Measurements from ENCODE around the gene DLGAP1. TPM values are rescaled to one million over a fixed set of nuclear protein-coding genes. Genes with fewer than 3 reads are reported as not detected.

DLGAP1 gene
- total and polyA plus RNA-seq, 2 experiments from 2014 or later: 17.0 to 48.5 TPM

DNA sequence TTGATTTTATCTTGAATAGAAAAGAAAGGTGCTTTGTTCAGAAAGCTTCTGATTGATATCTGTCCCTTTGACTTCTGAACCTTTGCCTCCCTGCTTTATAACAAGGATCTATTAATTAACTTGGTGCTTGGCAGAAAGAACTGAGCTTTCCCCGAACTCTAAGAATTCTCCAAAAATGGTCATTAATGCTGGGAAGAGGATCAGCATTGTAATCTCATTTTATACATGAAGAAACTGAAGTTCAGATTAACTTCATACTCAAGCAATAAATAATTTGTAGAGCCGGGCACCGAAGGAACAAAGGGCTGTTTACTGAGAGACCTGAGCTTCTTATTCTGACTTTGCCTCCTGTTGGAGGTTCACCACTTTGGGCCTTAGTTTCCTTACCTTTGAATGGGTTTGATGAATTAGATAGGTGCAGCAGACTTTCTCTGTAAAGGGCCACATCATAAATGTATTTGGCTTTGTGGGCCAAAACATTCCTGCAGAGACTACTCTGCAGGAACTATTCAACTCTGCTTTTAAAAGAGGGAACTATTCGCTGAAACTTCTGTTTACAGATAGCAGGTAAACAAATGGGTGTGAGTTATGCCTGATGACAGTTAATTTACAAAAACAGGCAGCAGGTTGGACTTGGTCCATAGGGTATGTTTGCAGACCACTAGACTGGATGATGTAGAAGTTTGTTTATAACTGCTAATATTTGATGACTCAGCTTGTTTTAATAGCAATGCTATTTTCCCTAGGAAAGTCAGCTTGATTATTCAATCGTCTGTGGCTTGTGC, 732.3 kb downstream of the DLGAP1 start (continued):
- no peak for TF ChIP-seq ZNF331 (CRISPR knock-in tag; IDR thresholded peaks at IDR 0.05; ENCODE audit: low read depth)
- TF ChIP-seq JUNB (IDR thresholded peaks at IDR 0.05; ENCODE audit: unreplicated experiment): no peak
- no peak for TF ChIP-seq STAT1 (IDR thresholded peaks at IDR 0.05; ENCODE audit: unreplicated experiment)
- TF ChIP-seq, protein P1, sequence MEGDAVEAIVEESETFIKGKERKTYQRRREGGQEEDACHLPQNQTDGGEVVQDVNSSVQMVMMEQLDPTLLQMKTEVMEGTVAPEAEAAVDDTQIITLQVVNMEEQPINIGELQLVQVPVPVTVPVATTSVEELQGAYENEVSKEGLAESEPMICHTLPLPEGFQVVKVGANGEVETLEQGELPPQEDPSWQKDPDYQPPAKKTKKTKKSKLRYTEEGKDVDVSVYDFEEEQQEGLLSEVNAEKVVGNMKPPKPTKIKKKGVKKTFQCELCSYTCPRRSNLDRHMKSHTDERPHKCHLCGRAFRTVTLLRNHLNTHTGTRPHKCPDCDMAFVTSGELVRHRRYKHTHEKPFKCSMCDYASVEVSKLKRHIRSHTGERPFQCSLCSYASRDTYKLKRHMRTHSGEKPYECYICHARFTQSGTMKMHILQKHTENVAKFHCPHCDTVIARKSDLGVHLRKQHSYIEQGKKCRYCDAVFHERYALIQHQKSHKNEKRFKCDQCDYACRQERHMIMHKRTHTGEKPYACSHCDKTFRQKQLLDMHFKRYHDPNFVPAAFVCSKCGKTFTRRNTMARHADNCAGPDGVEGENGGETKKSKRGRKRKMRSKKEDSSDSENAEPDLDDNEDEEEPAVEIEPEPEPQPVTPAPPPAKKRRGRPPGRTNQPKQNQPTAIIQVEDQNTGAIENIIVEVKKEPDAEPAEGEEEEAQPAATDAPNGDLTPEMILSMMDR (conservative IDR thresholded peaks at IDR 0.05; ENCODE audit: low read depth in 2 of 2): no peak
- no peak for TF ChIP-seq ZNF114 (CRISPR knock-in tag; IDR thresholded peaks at IDR 0.05)
- TF ChIP-seq, protein P2, sequence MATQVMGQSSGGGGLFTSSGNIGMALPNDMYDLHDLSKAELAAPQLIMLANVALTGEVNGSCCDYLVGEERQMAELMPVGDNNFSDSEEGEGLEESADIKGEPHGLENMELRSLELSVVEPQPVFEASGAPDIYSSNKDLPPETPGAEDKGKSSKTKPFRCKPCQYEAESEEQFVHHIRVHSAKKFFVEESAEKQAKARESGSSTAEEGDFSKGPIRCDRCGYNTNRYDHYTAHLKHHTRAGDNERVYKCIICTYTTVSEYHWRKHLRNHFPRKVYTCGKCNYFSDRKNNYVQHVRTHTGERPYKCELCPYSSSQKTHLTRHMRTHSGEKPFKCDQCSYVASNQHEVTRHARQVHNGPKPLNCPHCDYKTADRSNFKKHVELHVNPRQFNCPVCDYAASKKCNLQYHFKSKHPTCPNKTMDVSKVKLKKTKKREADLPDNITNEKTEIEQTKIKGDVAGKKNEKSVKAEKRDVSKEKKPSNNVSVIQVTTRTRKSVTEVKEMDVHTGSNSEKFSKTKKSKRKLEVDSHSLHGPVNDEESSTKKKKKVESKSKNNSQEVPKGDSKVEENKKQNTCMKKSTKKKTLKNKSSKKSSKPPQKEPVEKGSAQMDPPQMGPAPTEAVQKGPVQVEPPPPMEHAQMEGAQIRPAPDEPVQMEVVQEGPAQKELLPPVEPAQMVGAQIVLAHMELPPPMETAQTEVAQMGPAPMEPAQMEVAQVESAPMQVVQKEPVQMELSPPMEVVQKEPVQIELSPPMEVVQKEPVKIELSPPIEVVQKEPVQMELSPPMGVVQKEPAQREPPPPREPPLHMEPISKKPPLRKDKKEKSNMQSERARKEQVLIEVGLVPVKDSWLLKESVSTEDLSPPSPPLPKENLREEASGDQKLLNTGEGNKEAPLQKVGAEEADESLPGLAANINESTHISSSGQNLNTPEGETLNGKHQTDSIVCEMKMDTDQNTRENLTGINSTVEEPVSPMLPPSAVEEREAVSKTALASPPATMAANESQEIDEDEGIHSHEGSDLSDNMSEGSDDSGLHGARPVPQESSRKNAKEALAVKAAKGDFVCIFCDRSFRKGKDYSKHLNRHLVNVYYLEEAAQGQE (IDR thresholded peaks at IDR 0.05; ENCODE audit: unreplicated experiment): no peak
- TF ChIP-seq NANOG (IDR thresholded peaks at IDR 0.05; ENCODE audit: borderline replicate concordance): no peak

DNA sequence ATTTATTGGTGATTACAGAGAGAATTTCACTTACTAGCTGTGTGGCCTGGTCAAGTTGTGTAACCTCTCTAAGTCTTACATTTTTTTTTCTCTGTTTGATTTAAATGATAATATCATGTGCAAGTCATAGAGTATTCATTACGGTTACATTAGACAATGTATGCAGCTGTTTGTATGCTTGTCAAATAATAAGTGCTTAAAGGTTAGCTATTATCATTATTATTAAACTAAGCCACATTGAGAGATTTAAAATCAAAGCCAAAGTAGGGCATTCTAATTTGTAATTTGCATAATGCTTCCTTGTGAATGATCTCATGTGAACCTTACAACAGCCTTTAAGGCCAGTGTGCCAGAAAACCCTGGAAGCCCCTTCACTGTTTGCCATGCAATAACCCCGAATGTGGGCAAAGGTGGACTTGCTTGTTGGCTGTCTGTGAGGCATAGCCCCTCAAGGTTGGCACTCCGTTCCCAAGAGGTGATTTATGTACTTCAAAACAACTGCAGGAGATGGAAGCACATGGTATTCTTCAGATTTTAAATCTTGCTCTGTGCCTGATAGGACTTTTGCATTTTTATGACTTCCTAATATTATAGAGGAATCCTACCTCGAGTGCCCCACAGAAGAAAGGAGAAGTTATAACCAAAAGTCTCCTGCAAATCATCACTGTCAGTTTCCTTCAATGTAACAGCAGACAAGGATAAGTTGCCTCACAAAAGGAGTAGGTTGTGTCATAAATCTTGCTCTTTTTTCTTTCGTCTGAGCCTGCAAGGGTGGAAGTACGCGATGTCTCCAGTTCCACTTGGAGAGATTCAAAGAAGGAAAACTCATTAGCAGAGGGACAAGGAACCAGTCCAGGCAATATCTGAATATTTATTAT, 733.1 kb downstream of the DLGAP1 start:
- Histone ChIP-seq H3K4me3 (no peak overlapping the region), H3K27ac (ENCODE audit: low read depth) (no peak overlapping the region), H3K27me3 (ENCODE audit: insufficient read depth) (no peaks in the 10 kb centered on the region), H3K9me2 (ENCODE audit: insufficient read depth) (no peaks in the 10 kb centered on the region), H3K36me3 (ENCODE audit: insufficient read depth) (no peaks in the 10 kb centered on the region), H3K4me1 (ENCODE audit: insufficient read depth) (peaks cover 27% of the 10 kb centered on the region), H4K20me1 (replicated peaks; ENCODE audit: insufficient read depth) (no peaks in the 10 kb centered on the region), H2AFZ (no peak overlapping the region), H3K79me2 (replicated peaks; ENCODE audit: insufficient read depth) (no peaks in the 10 kb centered on the region), H3F3A (replicated peaks; ENCODE audit: low read depth) (no peaks in the 10 kb centered on the region), H3K4me2 (0 out of 2 replicates have a peak overlapping the region, but pooled peaks have one; percentile 12)
- DNase-seq (ENCODE audit: low spot score) (no peak), ATAC-seq (no peak)
- Mint-ChIP-seq H3K4me1 (peaks cover 26% of the 10 kb centered on the region), H3K27ac (peak overlapping the region; percentile 47; the same call in 1 of the 2 replicates), H3K27me3 (ENCODE audit: insufficient read depth, low read depth, poor library complexity) (peaks cover 2% of the 10 kb centered on the region), H3K9me3 (no peaks in the 10 kb centered on the region), H3K4me3 (no peak overlapping the region), H3K36me3 (ENCODE audit: low read depth) (no peaks in the 10 kb centered on the region)
- TF ChIP-seq, protein P1 (conservative IDR thresholded peaks at IDR 0.05; ENCODE audit: low read depth in 2 of 2): no peak

Data from GM23338 (cell line).